ENCODE data around the gene ASPHD1. TPM values are rescaled to one million over a fixed set of nuclear protein-coding genes. Genes with fewer than 3 reads are reported as not detected.

Gene ASPHD1
- total and polyA plus RNA-seq, 2 donors (not counting 1 experiment from before 2014, with no cell fraction given) = 0.77 to 5.4 TPM

DNA sequence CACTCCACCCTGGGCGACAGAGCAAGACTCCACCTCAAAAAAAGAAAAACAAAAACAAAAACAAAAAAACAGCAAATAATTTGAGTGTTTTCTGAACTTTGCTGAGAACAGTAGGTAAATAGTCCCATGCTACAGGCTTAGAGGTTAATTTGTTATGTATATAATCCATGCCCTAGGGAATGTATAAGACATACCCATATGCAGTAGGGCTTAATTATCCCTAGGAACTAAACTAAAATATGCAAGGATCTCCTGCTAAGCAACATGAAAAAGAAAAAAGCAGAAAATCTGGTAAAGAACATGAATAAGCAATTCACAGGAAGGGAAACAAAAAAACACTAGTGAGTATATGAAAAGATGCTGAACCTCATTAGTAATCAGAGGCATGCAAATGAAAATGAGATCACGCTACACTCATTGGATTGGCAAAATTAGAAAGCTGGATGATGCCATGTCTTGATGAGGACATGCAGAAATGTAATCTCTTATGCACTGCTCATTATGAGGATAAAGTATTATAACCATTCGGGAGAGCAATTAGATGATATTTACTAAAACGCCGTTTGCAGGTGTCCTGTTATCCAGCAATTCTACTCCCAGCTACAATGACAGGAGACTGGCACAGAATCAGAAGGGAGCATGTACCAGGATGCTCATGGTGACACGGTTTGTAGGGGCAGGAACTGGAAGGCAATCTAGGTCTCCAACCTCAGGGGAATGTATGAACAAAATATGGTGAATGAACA is 20.2 kb downstream of the ASPHD1 start:
- no peak for DNase-seq (ENCODE audit: low read depth in 2 of 2)
- TF ChIP-seq EZH2 (IDR thresholded peaks at IDR 0.05; ENCODE audit: low read length, missing control alignments) = no peak
- TF ChIP-seq CTCF (conservative IDR thresholded peaks at IDR 0.05 in 1 of 2, IDR thresholded peaks at IDR 0.05 in 1 of 2; ENCODE audit: low read depth in 1 of 2, low read length in 2 of 2) = no peak
- Histone ChIP-seq H3K4me2 (ENCODE audit: extremely low read depth, insufficient read depth, low read length) (no peak overlapping the region), H3K4me1 (ENCODE audit: control insufficient read depth, extremely low read depth, insufficient read depth, low read length) (peaks cover 4% of the 10 kb centered on the region), H4K20me1 (ENCODE audit: control insufficient read depth, extremely low read depth, insufficient read depth, low read length) (no peaks in the 10 kb centered on the region), H3K36me3 (ENCODE audit: control insufficient read depth, insufficient read depth, low read length) (peaks cover 3% of the 10 kb centered on the region), H3K79me2 (ENCODE audit: control insufficient read depth, insufficient read depth, low read length) (peaks cover 8% of the 10 kb centered on the region), H3K9me3 (ENCODE audit: control insufficient read depth, insufficient read depth, low read depth, low read length) (no peaks in the 10 kb centered on the region), H2AFZ (ENCODE audit: low read length) (no peak overlapping the region), H3K4me3 (replicated peaks in 1 of 4; ENCODE audit: control extremely low read depth in 1 of 4, insufficient read depth in 1 of 4, low read depth in 3 of 4, low read length in 4 of 4) (no peak overlapping the region), H3K27ac (ENCODE audit: insufficient read depth, low read length) (no peak overlapping the region), H3K27me3 (ENCODE audit: control insufficient read depth, insufficient read depth, low read length) (no peaks in the 10 kb centered on the region), H3K9ac (ENCODE audit: insufficient read depth, low read length) (no peak overlapping the region)

GRCh38 chr16:29921034-29921385 is 20.7 kb downstream of the ASPHD1 start:
- Histone ChIP-seq H3K79me2 (ENCODE audit: control insufficient read depth, insufficient read depth, low read length) (peaks cover 11% of the 10 kb centered on the region), H3K9ac (ENCODE audit: insufficient read depth, low read length) (no peak overlapping the region), H3K27me3 (ENCODE audit: control insufficient read depth, insufficient read depth, low read length) (no peaks in the 10 kb centered on the region), H3K4me3 (replicated peaks in 1 of 4; ENCODE audit: control extremely low read depth in 1 of 4, insufficient read depth in 1 of 4, low read depth in 3 of 4, low read length in 4 of 4) (no peak overlapping the region), H3K4me2 (ENCODE audit: extremely low read depth, insufficient read depth, low read length) (no peak overlapping the region), H3K4me1 (ENCODE audit: control insufficient read depth, extremely low read depth, insufficient read depth, low read length) (peaks cover 4% of the 10 kb centered on the region), H4K20me1 (ENCODE audit: control insufficient read depth, extremely low read depth, insufficient read depth, low read length) (no peaks in the 10 kb centered on the region), H3K27ac (ENCODE audit: insufficient read depth, low read length) (no peak overlapping the region), H2AFZ (ENCODE audit: low read length) (no peak overlapping the region), H3K9me3 (ENCODE audit: control insufficient read depth, insufficient read depth, low read depth, low read length) (no peaks in the 10 kb centered on the region), H3K36me3 (ENCODE audit: control insufficient read depth, insufficient read depth, low read length) (peaks cover 3% of the 10 kb centered on the region)
- TF ChIP-seq CTCF (conservative IDR thresholded peaks at IDR 0.05 in 1 of 2, IDR thresholded peaks at IDR 0.05 in 1 of 2; ENCODE audit: low read depth in 1 of 2, low read length in 2 of 2) (no peak), EZH2 (IDR thresholded peaks at IDR 0.05; ENCODE audit: low read length, missing control alignments) (no peak)
- DNase-seq (ENCODE audit: low read depth in 2 of 2) = no peak

DNA sequence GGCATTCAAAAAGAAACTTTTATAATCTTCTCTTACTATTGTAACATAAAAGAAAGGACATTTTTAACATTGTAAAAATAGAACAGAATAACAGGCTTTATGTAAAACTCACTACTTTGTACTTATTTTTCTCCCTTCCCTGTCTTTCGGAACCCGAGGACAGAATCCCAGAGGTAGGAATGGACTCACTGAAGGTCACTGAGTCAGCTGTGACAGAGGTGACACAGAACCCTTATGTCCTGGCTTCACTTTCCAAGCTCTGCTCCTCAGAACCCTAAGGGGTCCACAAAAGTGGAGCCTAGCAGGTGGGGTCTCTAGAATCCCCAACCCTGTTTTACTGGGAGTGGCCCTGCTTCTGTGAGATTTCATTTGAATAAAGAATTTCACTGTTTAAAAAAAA is 22.0 kb downstream of the ASPHD1 start:
- H3K9me3 ChIP-seq (ENCODE audit: control insufficient read depth, insufficient read depth, low read depth, low read length) = no peaks in the 10 kb centered on the region
- no peak overlapping the region for H3K9ac ChIP-seq (ENCODE audit: insufficient read depth, low read length)
- no peak overlapping the region for H3K27ac ChIP-seq (ENCODE audit: insufficient read depth, low read length)
- H3K4me1 ChIP-seq (ENCODE audit: control insufficient read depth, extremely low read depth, insufficient read depth, low read length) = peaks cover 14% of the 10 kb centered on the region
- H3K36me3 ChIP-seq (ENCODE audit: control insufficient read depth, insufficient read depth, low read length) = peaks cover 3% of the 10 kb centered on the region
- no peak overlapping the region for H2AFZ ChIP-seq (ENCODE audit: low read length)
- H3K27me3 ChIP-seq (ENCODE audit: control insufficient read depth, insufficient read depth, low read length) = no peaks in the 10 kb centered on the region
- peaks cover 11% of the 10 kb centered on the region for H3K79me2 ChIP-seq (ENCODE audit: control insufficient read depth, insufficient read depth, low read length)
- no peak overlapping the region for H3K4me3 ChIP-seq (replicated peaks in 1 of 4; ENCODE audit: control extremely low read depth in 1 of 4, insufficient read depth in 1 of 4, low read depth in 3 of 4, low read length in 4 of 4)
- H3K4me2 ChIP-seq (ENCODE audit: extremely low read depth, insufficient read depth, low read length) = no peak overlapping the region
- no peaks in the 10 kb centered on the region for H4K20me1 ChIP-seq (ENCODE audit: control insufficient read depth, extremely low read depth, insufficient read depth, low read length)
- TF ChIP-seq CTCF (conservative IDR thresholded peaks at IDR 0.05 in 1 of 2, IDR thresholded peaks at IDR 0.05 in 1 of 2; ENCODE audit: low read depth in 1 of 2, low read length in 2 of 2) (no peak), EZH2 (IDR thresholded peaks at IDR 0.05; ENCODE audit: low read length, missing control alignments) (no peak)
- DNase-seq (ENCODE audit: low read depth in 2 of 2) = no peak
